ENCODE data around the gene HOXA7. TPM values are rescaled to one million over a fixed set of nuclear protein-coding genes. Genes with fewer than 3 reads are reported as not detected.

The HOXA7 gene
- total and polyA plus RNA-seq, 2 of the 8 experiments (the other 6 are each of a cell fraction or from before 2014, with no cell fraction given), result 0.03 TPM; not detected in 1

- no peak within 1 kb of the TSS for H2AFZ ChIP-seq (ENCODE audit: low read length)
- WGBS, 2 experiments (ENCODE audit: extremely low coverage in 1 of 2, insufficient coverage in 1 of 2, insufficient read length in 1 of 2, insufficient replicate concordance in 2 of 2, low coverage in 1 of 2, low lambda C conversion rate in 2 of 2, missing lambda C conversion rate in 1 of 2), result 4% methylated on average over 79 of the region's 86 CpGs; no CpG with 5 or more reads in 1 of the 2 experiments
- H3K4me1 ChIP-seq (replicated peaks in 1 of 4; ENCODE audit: control insufficient read depth in 3 of 4, insufficient read depth in 4 of 4, low read length in 3 of 4), result peaks cover 0 to 9% (median 5%) of the 10 kb centered on the region in 4 experiments; a peak in 5 of 7 replicates
- H3K79me2 ChIP-seq (ENCODE audit: control insufficient read depth in 1 of 2, insufficient read depth in 2 of 2, low read length in 2 of 2), result no peaks in the 10 kb centered on the region
- no peak within 1 kb of the TSS for H4K91ac ChIP-seq (replicated peaks; ENCODE audit: insufficient read length, low read length)
- no peak within 1 kb of the TSS for H3K14ac ChIP-seq (ENCODE audit: insufficient read length)
- no peaks in the 10 kb centered on the region for H3K79me1 ChIP-seq (ENCODE audit: low read depth, low read length)
- H2AK5ac ChIP-seq (ENCODE audit: low read depth, low read length), result no peak within 1 kb of the TSS
- ChIA-PET POLR2A (ENCODE audit: partially characterized antibody) (interaction anchor here (1.4 kb wide), 1 partner anchor 9 kb away, joined by 5 read pairs; the partner anchor contains the start of gene HOXA3), CTCF (ENCODE audit: partially characterized antibody) (interaction anchor here (0.7 to 12.5 kb wide), 42 partner anchors 9 to 1287 kb away, joined by 3 to 123 read pairs (median 6); partner anchors contain the start of genes HOXA1, HOXA10, HOXA3 and HOXA4)
- H4K8ac ChIP-seq (ENCODE audit: extremely low read depth, insufficient read depth, low read length), result peak within 1 kb of the TSS; percentile 81
- no peak within 1 kb of the TSS for H2BK5ac ChIP-seq (ENCODE audit: low read depth, low read length)
- FAIRE-seq (peak; percentile 94), DNase-seq (ENCODE audit: low read depth in 1 of 2, low spot score in 2 of 2) (peak; percentile 78 to 96)
- H3K23ac ChIP-seq (ENCODE audit: insufficient read length), result no peak within 1 kb of the TSS
- no peak within 1 kb of the TSS for H3K56ac ChIP-seq (replicated peaks; ENCODE audit: insufficient read length, low read depth, low read length)
- no peak within 1 kb of the TSS for H2BK15ac ChIP-seq (ENCODE audit: low read length)
- H3K23me2 ChIP-seq (ENCODE audit: low read depth, low read length), result peaks cover 9% of the 10 kb centered on the region
- no peak within 1 kb of the TSS for H3K9ac ChIP-seq (replicated peaks in 1 of 4; ENCODE audit: extremely low read depth in 1 of 4, low read depth in 3 of 4, low read length in 3 of 4)
- H2BK12ac ChIP-seq (ENCODE audit: low read depth, low read length), result no peak within 1 kb of the TSS
- no peak within 1 kb of the TSS for H3K4ac ChIP-seq (replicated peaks; ENCODE audit: insufficient read length, low read depth, low read length)
- no peak within 1 kb of the TSS for H2BK20ac ChIP-seq (ENCODE audit: low read length)
- H4K20me1 ChIP-seq (replicated peaks in 1 of 2; ENCODE audit: control insufficient read depth in 1 of 2, insufficient read depth in 2 of 2, low read length in 2 of 2), result peaks cover 22 to 27% of the 10 kb centered on the region in 2 experiments
- peaks cover 0 to 3% of the 10 kb centered on the region in 2 experiments; a peak in 1 of 4 replicates for H3K9me3 ChIP-seq (ENCODE audit: insufficient read depth in 2 of 2, low read depth in 1 of 2, low read length in 1 of 2)
- H3K27ac ChIP-seq (ENCODE audit: low read depth, low read length), result no peak within 1 kb of the TSS
- peak within 1 kb of the TSS; percentile 70 for H3K4me2 ChIP-seq (ENCODE audit: insufficient read depth in 1 of 2, low read depth in 2 of 2, low read length in 2 of 2)
- H3K27me3 ChIP-seq (replicated peaks in 1 of 4; ENCODE audit: control insufficient read depth in 3 of 4, extremely low read depth in 1 of 4, insufficient read depth in 3 of 4, low read length in 3 of 4), result peaks cover 97 to 100% (median 99%) of the 10 kb centered on the region in 4 experiments
- no peak within 1 kb of the TSS for H3K18ac ChIP-seq (ENCODE audit: extremely low read depth, low read length)
- peak within 1 kb of the TSS; percentile 16 to 59 (median 24); a peak in 7 of 8 replicates for H3K4me3 ChIP-seq (ENCODE audit: extremely low read depth in 1 of 4, insufficient read depth in 2 of 4, low read depth in 3 of 4, low read length in 4 of 4)
- H3K36me3 ChIP-seq (ENCODE audit: control insufficient read depth in 2 of 4, insufficient read depth in 4 of 4, low read length in 3 of 4), result peaks cover 0 to 6% (median 0%) of the 10 kb centered on the region in 4 experiments; a peak in 1 of 8 replicates
- H4K5ac ChIP-seq (ENCODE audit: insufficient read length, low read depth, low read length), result no peak within 1 kb of the TSS
- no peak within 1 kb of the TSS for H2BK120ac ChIP-seq (replicated peaks; ENCODE audit: low read depth, low read length)
- TF ChIP-seq SRF (IDR thresholded peaks at IDR 0.05; ENCODE audit: low read depth, low read length) (peak; percentile 81; the same call in 1 of the 2 replicates), SUZ12 (IDR thresholded peaks at IDR 0.05; ENCODE audit: low read length) (peak; percentile 91), JUN (IDR thresholded peaks at IDR 0.05; ENCODE audit: low read depth, low read length) (no peak)
Measured at GRCh38 chr7:27143023-27143949, 13.2 kb downstream of the HOXA7 start, which contains the start of gene HOXA5. TSS of gene HOXA5 (minus strand) at chr7:27143681. CDS start at chr7:27143607, 74 bp downstream.

Measured in H1 (cell line).